Measurements from ENCODE around the gene CPNE1.

GRCh38 chr20:35643045-35643444, 21.7 kb downstream of the CPNE1 start:
- no peak for TF ChIP-seq REST (IDR thresholded peaks at IDR 0.05; ENCODE audit: insufficient read depth in 1 of 2, low read depth in 2 of 2, low read length in 2 of 2)
- TF ChIP-seq POLR2AphosphoS5 (IDR thresholded peaks at IDR 0.05; ENCODE audit: low read depth, low read length) = no peak

All from PFSK-1 (cell line).